GM21786 (cell line): Measurements from ENCODE around the gene SERPINB12.

ENCODE experiments used
- ATAC-seq: cut with Tn5 transposase; IDR thresholded peaks from one replicate; pipeline ENCODE4 v1.9.1; 2021; ENCODE audit not compliant: unreplicated experiment

Gene SERPINB12, protein sequence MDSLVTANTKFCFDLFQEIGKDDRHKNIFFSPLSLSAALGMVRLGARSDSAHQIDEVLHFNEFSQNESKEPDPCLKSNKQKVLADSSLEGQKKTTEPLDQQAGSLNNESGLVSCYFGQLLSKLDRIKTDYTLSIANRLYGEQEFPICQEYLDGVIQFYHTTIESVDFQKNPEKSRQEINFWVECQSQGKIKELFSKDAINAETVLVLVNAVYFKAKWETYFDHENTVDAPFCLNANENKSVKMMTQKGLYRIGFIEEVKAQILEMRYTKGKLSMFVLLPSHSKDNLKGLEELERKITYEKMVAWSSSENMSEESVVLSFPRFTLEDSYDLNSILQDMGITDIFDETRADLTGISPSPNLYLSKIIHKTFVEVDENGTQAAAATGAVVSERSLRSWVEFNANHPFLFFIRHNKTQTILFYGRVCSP

DNA sequence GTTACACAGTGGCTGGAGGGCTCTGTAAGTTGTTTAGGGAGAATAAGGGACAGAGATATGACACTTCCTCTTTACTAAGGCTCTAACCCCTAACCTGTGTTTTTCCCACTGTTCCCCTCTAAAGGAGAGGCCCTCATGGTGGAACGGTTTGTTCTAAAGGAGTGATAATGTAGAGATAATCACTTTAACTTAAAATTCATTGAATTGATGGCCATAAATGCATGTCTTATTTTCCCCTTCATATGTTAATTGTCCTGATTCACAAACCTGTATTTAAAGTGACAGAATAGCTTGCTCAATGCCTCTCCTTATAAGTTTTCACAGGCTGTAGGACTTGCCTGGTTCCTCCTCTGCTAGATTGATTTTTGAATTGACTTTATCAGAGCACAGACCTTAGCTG lies at the start of gene SERPINB12:
Gene SERPINB12 (plus strand): TSS at position 301 of the 400 bp plus-strand sequence. CDS start 13,791 bp downstream, outside the sequence.
- no peak for ATAC-seq

DNA sequence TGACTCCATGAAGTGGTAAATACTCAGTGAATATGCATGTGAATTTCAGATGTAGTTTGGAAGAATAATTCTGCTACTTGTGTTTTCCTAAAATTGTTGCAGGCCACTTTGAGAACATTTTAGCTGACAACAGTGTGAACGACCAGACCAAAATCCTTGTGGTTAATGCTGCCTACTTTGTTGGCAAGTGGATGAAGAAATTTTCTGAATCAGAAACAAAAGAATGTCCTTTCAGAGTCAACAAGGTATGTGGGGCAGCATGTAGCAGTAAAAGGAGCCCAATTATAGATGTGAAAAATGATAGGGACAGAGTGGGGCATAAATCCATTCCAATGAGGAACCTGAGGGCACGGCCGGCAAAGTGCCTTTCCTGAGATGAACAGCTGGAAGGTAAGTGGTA lies 49.3 kb upstream of the SERPINB12 start:
- no peak for ATAC-seq

DNA sequence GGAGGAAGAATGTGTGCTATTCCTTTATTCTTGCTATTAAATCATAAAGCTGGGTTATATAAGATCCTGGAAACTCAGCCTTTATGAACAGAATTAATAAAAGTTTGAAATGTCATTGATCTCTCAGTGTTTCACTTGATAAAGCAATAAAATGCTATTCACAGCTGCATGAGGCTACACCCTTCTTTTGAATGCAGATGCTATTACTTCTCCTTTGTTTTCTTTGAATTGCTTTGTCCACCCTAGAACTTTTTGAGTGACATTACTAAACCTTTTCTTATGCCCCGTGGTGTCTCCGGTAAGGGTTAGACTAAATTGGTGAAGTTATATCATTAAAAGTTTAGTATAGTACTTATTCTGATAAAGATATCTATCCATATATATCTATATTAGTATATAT lies 46.5 kb upstream of the SERPINB12 start:
- ATAC-seq: no peak

DNA sequence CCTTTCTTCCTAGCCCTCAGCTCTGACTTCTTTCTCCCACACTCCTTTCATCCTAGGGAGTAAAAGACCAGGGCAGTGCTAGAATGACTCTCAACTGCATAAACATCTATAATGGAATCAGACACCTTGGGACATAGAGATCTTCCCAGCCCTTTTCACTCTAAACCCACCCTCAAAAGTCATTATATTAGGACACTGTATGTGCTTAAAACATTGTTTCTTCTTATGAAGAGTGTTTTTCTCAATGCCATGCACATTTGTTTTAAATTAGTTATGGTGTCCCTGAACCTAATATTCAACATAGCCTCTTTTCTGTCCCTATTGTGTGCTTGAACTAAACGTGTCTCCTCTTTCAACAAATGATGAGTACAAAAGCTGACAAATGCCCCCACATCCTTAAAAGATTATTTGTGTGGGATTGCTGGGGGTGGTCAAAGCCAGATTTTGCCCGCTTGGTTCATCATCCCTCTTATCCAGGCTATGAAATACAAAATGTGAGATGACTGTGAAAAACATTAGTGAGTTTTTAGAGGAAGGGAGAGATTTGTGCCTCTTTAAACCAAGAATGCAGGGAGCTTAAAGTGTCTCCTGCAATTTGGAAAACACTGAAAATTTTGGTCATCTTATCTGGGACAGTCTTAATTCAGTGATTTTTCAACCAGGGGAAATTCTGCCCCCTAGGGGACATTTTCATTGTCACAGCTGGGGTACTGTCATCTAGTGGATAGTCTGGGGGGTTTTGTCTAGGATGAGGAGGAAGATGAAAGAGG lies 36.4 kb upstream of the SERPINB12 start:
- ATAC-seq: no peak

DNA sequence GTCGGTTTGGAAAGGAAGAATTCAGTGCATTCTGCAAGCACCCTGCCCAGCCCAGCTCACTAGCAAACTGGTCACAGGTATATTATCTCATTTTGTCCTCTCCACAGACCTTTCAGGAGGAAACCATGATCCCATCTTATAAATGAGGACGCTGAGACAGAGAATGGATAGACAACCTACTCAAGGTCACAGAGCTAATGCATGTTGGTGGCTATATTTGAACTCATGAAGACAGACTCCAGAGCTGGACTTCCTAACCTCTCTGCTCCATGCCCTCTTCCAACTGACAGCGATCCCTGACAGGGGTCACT lies 35.9 kb upstream of the SERPINB12 start:
- ATAC-seq: no peak

DNA sequence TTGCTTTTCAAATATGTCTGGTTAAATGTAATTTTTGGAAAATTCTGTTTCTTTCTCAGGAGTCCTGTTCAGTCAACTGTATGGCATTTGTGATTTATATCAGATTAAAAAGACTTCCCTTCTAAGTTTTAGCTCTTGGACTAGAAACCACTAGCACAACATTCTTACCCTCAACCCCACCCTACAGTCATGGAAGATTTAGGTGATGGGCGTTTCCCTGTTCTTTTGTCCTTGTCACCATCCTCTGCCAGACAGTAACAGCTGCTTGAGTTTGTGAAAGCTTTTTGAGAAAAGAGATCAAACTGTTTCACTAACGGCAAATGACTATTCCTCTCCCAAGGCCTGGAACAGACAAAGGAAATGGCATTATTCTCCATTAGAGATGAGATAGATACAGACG lies 33.6 kb upstream of the SERPINB12 start:
- no peak for ATAC-seq

DNA sequence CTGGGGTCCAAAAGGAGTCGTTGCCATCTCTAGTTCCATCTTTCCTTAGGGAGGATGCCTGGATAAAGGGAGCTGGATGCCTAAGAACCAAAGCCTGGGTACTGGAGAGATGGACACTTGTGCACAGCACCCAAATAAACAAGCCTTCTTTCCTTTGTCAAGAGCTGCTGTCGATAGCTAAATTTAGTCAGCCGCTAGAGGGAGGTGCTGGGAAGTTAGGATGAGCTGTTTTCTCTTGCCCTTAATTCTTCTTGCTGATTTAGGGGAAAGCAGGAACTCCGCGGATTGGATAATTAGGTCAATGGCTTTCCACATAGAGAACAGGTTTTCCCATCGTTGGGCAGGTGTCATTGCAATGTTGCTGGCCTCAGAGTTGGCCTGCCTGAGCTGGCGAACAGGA lies 30.9 kb upstream of the SERPINB12 start:
- no peak for ATAC-seq

DNA sequence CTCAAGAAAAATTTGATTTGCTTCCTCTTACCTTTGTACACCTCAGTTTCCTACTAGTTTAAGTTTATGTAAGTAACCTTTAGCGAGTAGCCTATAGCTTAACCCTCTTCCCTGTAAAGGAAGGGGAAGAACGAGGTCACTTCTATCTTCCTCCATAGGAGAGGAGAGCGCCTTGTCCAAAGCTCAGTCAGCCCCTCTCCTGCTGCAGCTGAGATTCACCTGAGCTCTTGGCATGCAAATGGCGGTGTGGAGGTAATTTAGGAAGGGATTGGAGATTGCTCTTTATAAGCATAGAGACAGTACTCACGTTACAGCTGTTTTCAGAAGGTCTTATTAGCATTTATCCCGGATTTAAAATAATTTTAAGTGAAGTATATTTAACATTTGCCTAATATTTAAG lies 27.8 kb upstream of the SERPINB12 start:
- no peak for ATAC-seq

DNA sequence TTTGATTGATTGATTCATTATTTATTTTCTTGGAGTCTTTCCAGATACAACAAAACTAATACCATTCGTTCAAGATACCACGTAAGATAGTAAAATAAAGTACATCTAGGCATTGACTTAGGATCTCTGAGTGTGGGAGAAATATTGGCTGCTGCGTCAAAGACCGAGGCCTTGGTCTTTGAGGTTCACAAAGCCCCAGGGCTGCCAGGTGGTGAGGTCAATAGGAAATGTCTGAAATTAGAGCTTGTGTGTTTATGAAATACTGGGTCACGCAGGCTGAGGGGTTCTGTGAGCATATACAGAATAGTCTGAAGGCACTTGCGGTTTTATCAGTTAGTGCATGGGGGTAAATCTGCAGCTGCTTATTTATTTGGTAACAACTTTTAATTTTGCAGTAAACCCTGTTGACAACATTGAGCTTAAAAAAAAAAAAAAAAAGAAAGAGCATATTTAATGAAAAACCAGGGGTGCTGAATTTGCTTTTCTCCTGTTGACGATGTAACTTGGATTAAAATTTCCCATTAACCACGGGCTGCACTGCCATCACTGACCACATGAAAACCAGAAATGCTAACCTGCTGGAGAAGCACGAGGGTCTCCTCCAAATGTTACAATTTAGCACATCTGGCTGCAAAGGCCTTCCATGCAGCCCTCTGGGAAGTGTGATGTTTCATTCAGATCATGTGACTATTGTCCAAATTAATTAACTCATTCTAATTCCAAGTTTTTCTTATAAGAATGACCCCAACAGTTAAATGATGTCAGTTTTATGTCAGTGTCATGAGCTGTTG lies 27.1 kb upstream of the SERPINB12 start:
- ATAC-seq: no peak

DNA sequence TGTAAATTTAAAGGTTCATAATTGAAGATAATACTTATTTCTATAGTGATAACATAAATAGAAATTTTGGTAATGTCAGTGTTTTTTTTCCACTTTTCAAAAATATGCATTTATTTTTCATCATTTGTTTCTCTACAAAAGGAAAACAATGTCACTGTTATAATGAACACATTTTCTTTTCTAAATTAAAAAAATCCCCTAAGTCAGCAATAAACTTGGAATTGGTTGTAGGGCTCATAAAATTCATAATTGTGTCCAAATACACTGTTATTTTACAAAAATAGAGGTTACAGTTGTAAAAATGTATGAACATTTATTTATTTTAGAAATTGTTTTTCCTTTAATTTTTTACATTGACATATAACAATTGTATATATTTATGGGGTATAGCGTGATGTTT lies 26.4 kb upstream of the SERPINB12 start:
- ATAC-seq: no peak

DNA sequence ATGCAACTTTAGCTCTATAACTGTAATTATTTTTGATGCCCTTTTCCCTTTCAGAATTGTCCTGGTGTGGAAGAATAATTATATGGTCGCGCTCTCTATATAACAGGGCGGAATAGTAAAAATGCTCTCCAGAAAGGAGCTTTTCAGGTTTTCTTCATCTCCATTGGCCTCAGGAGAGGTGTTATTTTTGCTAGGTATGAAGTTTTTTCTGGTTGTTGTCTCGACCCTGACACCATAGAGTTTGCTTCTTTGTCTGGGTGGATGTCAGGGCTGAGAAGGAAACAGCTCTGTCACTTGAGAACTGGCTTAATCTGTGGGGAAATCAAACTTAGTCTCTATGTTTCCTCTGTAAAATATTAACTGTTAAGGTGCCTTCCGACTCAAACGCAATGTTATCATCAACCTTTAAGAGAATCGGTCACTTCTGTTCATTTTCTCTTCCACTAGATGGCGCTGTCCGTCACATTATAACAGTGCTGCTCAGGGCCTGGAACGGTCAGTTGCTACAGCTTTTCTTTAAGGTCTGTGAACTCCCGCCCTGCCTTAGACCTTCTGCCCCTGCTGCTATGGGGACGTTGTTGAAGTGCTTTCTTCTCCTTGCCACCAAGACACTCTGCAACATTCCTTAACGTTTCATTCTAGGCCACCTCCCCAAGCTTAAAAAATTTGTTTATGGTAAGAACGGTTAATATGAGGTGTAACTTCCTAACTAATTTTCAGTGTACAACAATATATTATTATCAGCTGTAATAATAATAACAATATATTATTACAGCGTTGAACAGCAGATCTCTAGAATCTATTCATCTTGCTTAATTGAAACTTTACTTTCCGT lies 23.8 kb upstream of the SERPINB12 start:
- ATAC-seq: peak; percentile 94

DNA sequence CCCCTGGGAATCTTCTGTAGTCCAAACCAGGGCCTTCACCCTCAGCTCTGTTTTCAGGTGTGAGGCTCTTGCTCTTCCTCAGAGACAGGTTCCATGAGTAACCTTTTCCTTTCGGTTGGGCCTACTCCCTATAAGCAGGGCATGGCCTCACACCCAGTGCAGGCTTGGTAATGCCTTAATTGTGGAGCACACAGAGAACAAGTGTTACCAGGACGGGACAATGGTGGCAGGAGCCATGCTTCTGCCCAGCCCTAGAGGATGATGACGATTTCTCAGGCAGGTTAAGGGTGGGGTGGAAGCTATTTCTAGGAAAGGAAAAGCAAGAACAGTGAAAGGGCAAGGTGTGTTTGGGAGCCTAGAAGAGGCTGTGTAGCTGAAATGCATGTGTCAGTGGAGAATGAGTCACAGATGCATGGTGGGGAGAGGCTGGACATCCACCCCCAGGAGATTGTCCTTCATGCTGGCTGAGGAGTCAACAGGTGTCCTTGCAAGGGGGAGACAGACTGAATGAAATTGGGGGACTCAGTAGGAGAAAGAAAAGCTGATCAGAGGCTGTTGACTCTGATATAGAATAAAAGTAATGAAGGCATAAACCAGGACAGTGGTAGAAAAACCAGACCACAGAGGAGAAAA lies 22.0 kb upstream of the SERPINB12 start:
- no peak for ATAC-seq

DNA sequence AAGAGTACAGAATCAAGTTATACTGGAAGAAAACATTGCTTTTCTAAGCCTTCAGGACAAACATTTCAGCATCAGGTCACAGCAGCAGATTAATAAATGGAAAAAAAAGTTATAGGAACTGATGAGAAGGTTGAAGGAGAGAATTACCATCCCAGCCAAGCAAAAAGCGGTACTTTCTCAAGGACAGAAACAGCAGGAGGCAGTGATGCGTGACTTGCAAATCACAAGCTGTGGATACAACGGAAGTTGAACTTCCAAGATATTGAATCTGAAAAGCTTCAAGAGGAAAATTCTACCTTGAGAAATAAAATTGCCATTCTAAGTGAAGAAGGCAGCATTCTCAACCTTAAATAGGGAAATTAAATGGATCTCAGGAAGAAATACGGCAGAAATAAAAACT lies 18.5 kb upstream of the SERPINB12 start:
- no peak for ATAC-seq

DNA sequence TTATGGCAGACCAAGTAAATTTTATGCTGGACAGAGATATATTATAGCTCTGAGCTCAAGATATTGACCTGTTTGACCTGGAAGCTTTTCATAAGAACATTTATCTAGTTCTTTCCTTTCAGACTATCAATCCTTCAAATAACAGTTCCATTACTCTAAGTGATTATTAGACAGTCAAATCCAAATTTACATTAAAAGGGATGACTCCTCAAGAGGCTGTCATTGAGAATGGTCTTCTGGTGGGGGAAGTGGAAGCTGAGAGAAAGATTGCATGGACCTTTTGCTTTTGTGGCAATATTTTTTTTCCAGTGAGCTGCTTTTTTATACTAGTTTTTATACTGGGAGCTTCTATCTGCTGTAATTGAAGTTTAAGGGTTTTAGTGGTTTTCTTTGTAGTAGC lies 14.9 kb upstream of the SERPINB12 start:
- no peak for ATAC-seq

DNA sequence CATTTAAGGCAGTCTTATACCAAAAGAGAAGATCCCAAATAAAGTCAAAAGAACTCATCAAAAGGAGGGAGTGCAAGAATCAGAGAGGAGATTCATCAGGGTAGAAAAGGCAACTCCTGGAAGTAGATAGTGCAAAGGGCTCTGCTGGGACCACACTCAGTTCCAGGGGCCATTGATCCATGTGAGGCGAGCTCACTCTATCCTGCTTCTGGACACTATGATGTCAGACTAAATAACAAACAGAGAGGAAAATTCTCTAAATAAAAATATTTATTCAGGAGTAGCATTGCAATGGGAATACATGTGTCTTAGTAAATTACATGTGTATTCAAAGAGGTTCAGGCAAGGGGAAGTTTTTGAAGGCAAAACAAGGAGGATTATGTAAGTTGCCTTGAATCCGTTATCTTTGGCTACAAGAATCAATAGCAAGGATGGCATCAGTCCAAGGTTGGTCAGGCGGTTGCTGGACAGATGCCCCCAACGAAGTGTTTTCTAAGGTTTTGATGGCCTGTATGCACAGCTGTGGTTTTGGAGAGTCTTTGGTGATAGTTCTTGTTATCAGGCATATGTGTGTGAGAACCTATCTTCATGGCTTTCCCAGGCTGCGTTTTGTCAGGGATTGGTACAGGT lies 13.2 kb upstream of the SERPINB12 start:
- ATAC-seq: no peak

DNA sequence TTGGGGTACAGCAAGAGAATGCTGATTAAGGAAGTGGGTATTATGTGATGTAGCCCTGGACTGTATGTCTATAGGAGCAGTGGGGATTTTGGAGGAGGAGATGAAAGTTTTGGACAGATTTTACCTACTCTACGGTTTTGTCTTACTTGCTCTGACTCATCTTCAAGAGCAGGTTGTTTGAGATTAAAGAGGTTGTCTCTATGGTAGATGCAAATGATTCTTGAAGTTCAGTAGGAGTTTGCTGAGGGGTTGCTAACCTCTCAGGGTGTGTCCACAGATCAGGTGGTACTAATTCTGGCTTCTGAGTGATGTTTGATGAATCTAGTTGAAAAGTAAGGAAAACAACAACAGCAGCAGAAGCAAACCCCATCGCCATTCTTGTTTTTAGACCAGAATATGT lies 9.7 kb upstream of the SERPINB12 start:
- ATAC-seq: no peak

DNA sequence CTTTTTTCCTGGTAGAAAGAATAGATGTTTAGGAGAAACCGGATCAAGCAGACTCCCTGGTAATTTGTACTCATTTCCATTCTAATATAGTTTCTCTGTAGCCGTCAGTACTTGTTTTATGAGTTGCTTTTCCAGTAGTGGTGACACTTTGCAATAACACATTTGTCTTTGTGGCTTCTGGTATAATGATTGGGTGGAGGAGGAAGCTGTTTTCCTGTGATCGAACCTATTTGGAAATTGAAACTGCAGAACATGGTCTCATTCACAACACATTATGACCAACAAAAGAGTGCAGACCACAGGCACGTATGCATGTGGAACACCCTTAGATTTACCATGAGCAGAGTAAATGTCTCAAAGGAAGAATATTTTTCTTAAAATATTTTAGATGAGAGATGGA lies 7.6 kb upstream of the SERPINB12 start:
- ATAC-seq: no peak

DNA sequence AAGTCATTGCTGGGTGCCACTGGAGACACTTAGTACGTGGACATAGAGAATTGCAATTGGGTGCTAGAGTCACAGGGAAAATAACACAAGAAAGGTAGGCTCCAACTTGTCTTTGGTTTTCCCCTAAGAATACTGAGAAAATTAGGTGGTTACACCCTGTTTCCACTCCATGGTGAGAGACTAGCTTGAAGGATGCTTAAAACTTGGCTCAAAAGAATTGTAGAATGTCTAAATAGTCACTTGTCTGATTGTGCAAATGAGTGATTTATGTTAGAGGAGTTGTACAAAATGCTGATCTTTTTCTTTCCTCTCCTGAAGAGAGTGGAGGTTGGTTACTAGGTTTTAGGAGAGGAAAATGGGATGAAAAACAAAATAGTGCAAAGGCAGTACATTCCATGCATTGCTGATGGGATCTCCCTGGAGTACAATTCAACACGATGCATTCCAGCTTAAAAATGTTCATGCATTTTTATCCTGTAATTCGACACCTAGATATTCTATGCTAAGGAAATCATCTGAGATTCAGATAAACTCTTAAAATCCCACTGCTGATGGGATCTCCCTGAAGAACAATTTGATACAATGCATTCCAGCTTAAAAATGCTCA lies 2.2 kb upstream of the SERPINB12 start:
- ATAC-seq: no peak

DNA sequence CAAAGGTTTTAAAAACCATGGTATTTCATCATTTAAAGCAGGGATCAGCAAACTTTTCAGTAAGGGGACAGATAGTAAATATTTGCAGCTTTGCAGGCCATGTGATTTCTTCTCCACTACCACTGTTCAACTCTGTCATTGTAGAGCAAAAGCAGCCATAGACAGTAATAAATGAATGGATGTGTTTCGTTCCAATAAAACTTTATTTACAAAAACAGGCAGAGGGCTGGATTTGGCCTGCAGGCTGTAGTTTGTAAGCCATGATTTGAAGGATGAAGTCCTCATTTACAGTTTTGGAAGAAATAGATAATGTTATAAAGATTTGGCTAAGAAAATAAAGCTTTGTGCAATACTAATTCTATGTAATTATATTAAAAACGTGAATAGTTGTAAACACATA lies 1.8 kb downstream of the SERPINB12 start:
- no peak for ATAC-seq

DNA sequence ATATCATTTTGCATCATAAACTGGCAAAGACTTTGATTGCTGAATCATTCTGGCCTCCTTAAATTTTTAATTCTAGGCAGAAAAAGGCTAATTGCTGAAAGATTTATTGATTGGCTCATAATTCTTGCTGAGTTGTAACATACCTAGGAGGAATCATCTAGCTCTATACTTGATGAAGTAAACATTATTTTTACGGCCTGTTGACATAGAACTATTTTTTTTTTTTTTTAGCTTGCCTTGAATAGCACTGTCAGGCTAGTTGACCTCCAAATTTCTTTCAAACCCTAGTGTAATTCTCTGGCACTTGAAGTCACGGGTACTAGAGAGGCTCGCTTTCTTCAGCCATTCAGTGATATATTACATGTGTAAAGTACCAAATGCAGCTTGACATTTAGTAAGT lies 2.8 kb downstream of the SERPINB12 start:
- no peak for ATAC-seq
